GM15510 (cell line): ENCODE data around the gene XYLB.

Experiments used
- POLR2A ChIP-seq: IDR thresholded peaks from 3 replicates; pipeline ENCODE4 v1.6.1; 2011; ENCODE audit warnings: borderline replicate concordance; ENCODE audit not compliant: insufficient read length; ENCODE audit errors: extremely low read depth

XYLB gene

DNA sequence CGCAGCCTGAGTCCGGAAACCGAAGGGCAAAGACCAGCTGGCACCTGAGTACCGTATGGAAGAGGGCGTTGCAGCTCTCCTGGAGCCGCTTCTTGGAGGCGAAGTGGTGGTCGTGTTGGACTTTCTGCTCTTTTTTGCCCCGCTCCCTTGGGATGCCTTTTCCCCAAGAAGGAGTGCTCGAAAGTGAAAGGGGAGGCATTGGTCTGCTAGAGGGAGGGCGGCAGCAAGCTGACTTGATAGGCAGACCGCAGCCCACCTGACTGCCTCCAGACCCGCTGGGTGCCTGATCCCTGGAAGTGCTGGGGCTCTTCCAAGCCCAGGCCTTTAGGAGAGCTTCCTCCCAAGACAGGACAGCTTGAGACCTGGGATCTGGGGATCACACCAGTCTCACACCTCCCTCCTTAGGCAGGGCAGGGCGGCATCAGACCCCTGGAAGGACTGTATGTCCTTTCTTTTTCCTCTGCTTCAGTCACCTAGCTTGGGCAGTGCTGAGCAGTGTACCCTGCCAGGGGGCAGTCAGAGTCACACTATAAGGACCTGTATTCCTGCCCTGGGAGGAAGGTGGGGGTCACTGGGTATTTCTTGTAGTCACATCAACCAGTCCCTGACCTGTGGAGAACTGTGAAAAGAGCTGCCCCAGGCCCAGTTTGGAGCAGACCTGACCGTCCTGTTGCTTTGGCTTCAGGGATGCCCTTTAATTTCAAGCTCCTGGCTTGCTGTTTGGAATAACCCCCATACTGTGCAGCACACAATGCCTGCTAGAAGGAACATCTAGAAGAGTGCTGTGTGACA, 109.2 kb downstream of the XYLB start:
- TF ChIP-seq POLR2A = no peak

DNA sequence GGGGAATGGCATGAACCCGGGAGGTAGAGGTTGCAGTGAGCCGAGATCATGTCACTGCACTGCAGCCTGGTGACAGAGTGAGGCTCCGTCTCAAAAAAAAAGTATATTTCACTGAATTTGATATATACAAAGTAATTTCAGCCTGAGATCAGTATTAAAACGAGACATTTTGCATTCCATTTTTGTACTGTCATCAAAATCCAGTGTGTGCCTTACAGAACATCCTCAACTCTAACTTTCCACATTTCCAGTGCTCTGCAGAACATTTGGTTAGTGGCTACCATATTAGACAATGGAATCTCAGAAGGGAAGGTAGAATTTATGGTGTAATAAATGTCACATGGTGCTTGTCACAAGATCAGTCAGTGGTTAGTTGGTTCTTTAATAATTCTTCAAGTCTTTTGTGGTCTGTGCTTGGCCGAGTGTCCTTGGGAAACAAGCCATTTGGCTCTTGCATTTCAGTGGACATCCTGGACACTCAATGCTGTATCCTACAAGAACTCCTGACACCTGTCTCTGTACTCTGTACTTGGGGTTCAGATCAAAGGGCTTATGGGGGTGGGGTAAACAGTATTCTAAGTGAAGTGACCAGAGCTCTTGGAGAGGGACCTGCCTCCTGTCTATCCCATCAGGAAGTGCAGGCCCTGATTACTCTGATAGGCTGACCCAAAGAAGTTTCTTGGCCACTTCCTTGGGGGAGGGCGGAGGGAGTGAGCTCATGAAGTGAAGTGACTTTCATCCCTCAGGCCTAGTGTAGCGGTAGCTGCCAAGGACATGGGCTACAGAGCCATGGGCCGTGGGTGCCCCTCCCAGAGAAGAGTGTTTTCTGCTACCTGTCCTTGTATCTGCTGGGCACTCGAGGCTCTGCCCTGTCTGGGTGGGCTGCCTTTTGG, 110.8 kb downstream of the XYLB start:
- no peak for TF ChIP-seq POLR2A

DNA sequence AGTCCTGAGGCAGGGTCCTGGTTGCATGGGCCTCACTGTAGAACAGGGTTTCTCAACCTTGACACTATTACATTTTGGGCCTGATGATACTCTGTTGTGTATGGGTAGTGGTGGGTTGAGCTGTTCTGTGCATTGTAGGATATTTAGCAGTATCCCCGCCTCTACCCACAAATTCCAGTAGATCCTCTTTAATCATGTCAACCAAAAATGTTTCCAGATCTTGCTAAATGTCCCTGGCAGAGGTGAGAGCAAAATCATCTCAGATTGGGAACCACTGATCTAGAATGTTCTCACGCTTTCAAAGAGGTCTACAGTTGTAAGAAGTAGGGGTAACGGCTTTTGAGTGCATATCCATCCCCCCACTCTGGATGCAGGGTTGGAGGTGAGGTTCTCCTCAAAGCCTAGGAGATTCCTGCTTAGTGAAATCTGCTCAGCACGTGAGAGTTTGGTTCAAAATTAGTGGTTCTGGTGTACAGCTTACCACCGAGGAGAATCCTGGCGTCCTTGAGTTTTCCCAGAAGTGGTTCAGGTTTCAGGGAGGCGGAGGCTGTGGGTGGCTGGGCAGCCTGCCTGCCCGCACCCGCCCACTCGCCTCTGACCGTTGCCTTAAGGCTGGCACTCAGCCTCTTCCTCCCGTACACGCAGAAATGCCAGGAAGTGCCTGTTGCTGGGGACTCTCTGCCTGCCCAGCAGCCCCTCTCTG, 112.4 kb downstream of the XYLB start:
- TF ChIP-seq POLR2A = no peak

DNA sequence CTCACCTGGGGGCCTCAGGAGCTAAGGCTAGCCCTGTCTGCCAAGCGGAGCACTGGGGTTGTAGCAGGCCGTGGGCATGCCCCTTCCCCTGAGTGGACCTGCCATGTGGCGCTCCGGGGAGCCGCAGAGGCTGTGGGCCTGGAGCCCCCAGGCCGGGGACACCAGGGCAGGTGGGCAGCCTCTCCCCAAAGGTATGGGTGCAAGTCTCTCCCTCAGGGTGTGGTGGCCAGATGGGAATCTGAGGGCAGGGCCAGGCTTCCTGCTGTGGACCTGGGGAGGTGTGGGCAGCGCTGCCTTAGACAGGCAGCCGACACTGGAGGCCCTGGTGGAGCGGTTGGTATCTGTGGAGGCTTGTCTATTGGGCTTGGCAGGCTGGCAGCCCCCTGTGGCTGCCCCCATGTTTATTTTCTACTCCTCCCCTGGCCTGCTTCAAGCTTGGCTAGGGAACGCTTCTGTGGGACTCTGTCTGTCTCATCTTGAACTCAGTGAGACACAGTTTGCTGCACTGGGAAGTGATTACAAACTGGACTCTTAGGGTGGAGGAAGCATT, 113.0 kb downstream of the XYLB start:
- TF ChIP-seq POLR2A = no peak

DNA sequence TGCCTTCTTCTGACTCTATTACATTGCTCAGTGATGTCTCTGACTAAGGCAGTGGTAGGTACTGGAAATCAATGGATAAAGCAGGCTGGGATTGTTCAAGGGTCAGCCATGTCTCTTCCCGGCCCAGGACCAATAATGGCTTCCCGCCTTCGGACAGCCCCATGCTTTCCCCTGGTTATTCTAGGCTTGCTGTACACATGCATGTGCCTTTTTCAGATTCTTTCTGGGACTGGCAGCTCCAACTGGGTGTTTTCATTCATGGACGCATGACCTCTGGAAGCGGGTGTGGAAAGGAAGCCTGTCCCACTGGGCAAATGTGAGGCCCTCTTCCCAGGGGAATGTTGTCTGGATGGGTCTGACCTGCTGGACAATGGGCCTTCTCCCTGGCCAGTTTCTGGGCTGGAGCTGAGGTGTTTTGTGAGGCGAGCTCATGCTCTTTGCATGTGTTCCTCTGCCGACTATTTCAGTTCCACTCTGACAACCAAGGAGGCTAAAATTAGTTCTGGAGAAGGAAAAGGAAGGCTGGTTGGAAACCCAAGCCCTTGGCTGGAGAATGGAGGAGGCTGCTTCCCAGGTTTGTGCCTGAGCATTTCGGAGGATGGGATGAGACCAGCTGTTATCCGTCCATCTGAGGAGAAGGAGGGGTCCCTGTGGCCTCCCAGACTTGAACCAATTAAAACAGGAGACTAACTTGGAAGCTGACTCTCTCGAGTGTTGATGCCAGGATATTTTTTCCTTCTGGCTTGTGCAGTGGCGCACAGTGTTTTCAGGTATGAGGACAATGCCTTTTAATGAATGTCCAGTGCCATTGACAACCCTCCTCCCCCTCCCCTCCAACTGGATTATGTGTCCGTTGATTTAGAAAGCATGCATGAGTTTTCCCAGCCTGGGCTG, 114.0 kb downstream of the XYLB start:
- TF ChIP-seq POLR2A = no peak
